H1 (cell line): ENCODE results near the gene LCA5L. TPM values are rescaled to one million over a fixed set of nuclear protein-coding genes. Genes with fewer than 3 reads are reported as not detected.

ENCODE experiments used
- CTCF ChIA-PET: fragments of 300-600 bp; sonication (Branson Sonifier 250); formaldehyde crosslinking; loops from one replicate; lab custom pipeline; 2021; ENCODE audit not compliant: partially characterized antibody; lab: Charles Lee
- POLR2A ChIA-PET: fragments of 300-600 bp; sonication (Branson Sonifier 250); formaldehyde crosslinking; loops from one replicate; lab custom pipeline; 2021; ENCODE audit warnings: inconsistent platforms; ENCODE audit not compliant: partially characterized antibody; lab: Charles Lee
- DNase-seq, 2 experiments: peaks; one replicate each; pipeline versions ENCODE4 v3.0.0 to v3.0.0-alpha.2; 2010 to 2022; ENCODE audit warnings: low spot score in 2 of 2, low read depth in 1 of 2, mixed read lengths in 1 of 2
- FAIRE-seq: peaks from 2 replicates; lab custom pipeline; 2011; peaks lifted over from hg19 to GRCh38; lab: Jason Lieb, UNC
- H2AFZ ChIP-seq: 2 replicates; pipeline ENCODE4 v1.8.1; 2012; ENCODE audit warnings: low read length, inconsistent platforms
- H2AK5ac ChIP-seq: 2 replicates; pipeline ENCODE4 v1.6.1; 2013; ENCODE audit warnings: low read depth, low read length
- H2BK120ac ChIP-seq: replicated peaks from 2 replicates; pipeline ENCODE3; 2013; ENCODE audit warnings: low read depth, low read length, inconsistent platforms
- H2BK12ac ChIP-seq: 2 replicates; pipeline ENCODE4 v1.6.1; 2013; ENCODE audit warnings: low read depth, low read length
- H2BK15ac ChIP-seq: 2 replicates; pipeline ENCODE4 v1.6.1; 2013; ENCODE audit warnings: low read length
- H2BK20ac ChIP-seq: 2 replicates; pipeline ENCODE4 v1.6.1; 2013; ENCODE audit warnings: low read length
- H2BK5ac ChIP-seq: 2 replicates; pipeline ENCODE4 v1.6.1; 2013; ENCODE audit warnings: low read depth, low read length
- H3K14ac ChIP-seq: 2 replicates; pipeline ENCODE4 v1.6.1; 2013; ENCODE audit warnings: inconsistent platforms; ENCODE audit not compliant: insufficient read length
- H3K18ac ChIP-seq: 2 replicates; pipeline ENCODE4 v1.6.1; 2013; ENCODE audit warnings: low read length; ENCODE audit errors: extremely low read depth
- H3K23ac ChIP-seq: 2 replicates; pipeline ENCODE4 v1.6.1; 2013; ENCODE audit warnings: inconsistent platforms; ENCODE audit not compliant: insufficient read length
- H3K23me2 ChIP-seq: 2 replicates; pipeline ENCODE4 v1.6.1; 2013; ENCODE audit warnings: low read depth, low read length
- H3K27ac ChIP-seq: 2 replicates; pipeline ENCODE4 v1.6.1; 2011; ENCODE audit warnings: low read depth, low read length, inconsistent platforms
- H3K27me3 ChIP-seq, 4 experiments: replicated peaks in 1 of 4; 1 replicate in 1 of 4; 2 replicates in 3 of 4; pipeline versions ENCODE4 v1.6.1 to v1.8.1; 2011 to 2013; ENCODE audit warnings: low read length in 3 of 4, mild to moderate bottlenecking in 3 of 4, inconsistent platforms in 2 of 4, mixed read lengths in 2 of 4, moderate library complexity in 1 of 4; ENCODE audit not compliant: control insufficient read depth in 3 of 4, insufficient read depth in 3 of 4; ENCODE audit errors: extremely low read depth in 1 of 4
- H3K36me3 ChIP-seq, 4 experiments: 2 replicates each; pipeline versions ENCODE4 v1.6.1 to v1.8.1; 2011 to 2013; ENCODE audit warnings: mild to moderate bottlenecking in 4 of 4, low read length in 3 of 4, moderate library complexity in 2 of 4, control low read depth in 1 of 4, inconsistent platforms in 1 of 4; ENCODE audit not compliant: insufficient read depth in 4 of 4, control insufficient read depth in 2 of 4
- H3K4ac ChIP-seq: replicated peaks from 2 replicates; pipeline ENCODE3; 2013; ENCODE audit warnings: low read length, low read depth, mixed read lengths, inconsistent platforms; ENCODE audit not compliant: insufficient read length
- H3K4me1 ChIP-seq, 4 experiments: replicated peaks in 1 of 4; 1 replicate in 1 of 4; 2 replicates in 3 of 4; pipeline versions ENCODE4 v1.6.1 to v1.8.1; 2011 to 2013; ENCODE audit warnings: low read length in 3 of 4, inconsistent platforms in 2 of 4, mixed read lengths in 1 of 4; ENCODE audit not compliant: insufficient read depth in 4 of 4, control insufficient read depth in 3 of 4
- H3K4me2 ChIP-seq, 2 experiments: 2 replicates each; pipeline versions ENCODE4 v1.6.1 to v1.8.1; 2011 to 2013; ENCODE audit warnings: low read depth in 2 of 2, low read length in 2 of 2, control low read depth in 1 of 2, inconsistent platforms in 1 of 2, mild to moderate bottlenecking in 1 of 2; ENCODE audit not compliant: insufficient read depth in 1 of 2
- H3K4me3 ChIP-seq, 4 experiments: fragments of 200-600, 300-600 bp in 1 of 4; sonication (generic), shearing (Covaris generic), sonication (Bioruptor Twin) in 1 of 4; 2 replicates each; pipeline versions ENCODE4 v1.5.1 to v1.8.1; 2011 to 2016; ENCODE audit warnings: low read length in 4 of 4, low read depth in 3 of 4, control low read depth in 2 of 4, inconsistent platforms in 2 of 4, mild to moderate bottlenecking in 2 of 4, mixed read lengths in 1 of 4, moderate library complexity in 1 of 4; ENCODE audit not compliant: insufficient read depth in 2 of 4; ENCODE audit errors: extremely low read depth in 1 of 4
- H3K56ac ChIP-seq: replicated peaks from 2 replicates; pipeline ENCODE3; 2013; ENCODE audit warnings: low read depth, mild to moderate bottlenecking, mixed read lengths, low read length, inconsistent platforms; ENCODE audit not compliant: insufficient read length
- H3K79me1 ChIP-seq: 2 replicates; pipeline ENCODE4 v1.6.1; 2013; ENCODE audit warnings: low read depth, low read length, control low read depth
- H3K79me2 ChIP-seq, 2 experiments: 2 replicates each; pipeline versions ENCODE4 v1.6.1 to v1.8.1; 2012 to 2013; ENCODE audit warnings: low read length in 2 of 2, mild to moderate bottlenecking in 2 of 2, inconsistent platforms in 1 of 2; ENCODE audit not compliant: insufficient read depth in 2 of 2, control insufficient read depth in 1 of 2
- H3K9ac ChIP-seq, 4 experiments: replicated peaks in 1 of 4; 1 replicate in 1 of 4; 2 replicates in 3 of 4; pipeline versions ENCODE4 v1.6.1 to v1.8.1; 2011 to 2013; ENCODE audit warnings: low read depth in 3 of 4, low read length in 3 of 4, control low read depth in 2 of 4, mild to moderate bottlenecking in 2 of 4, moderate library complexity in 2 of 4, inconsistent platforms in 1 of 4; ENCODE audit errors: extremely low read depth in 1 of 4
- H3K9me3 ChIP-seq, 2 experiments: 2 replicates each; pipeline versions ENCODE4 v1.6.1 to v1.8.1; 2012 to 2013; ENCODE audit warnings: mild to moderate bottlenecking in 2 of 2, moderate library complexity in 2 of 2, control low read depth in 1 of 2, inconsistent platforms in 1 of 2, low read depth in 1 of 2, low read length in 1 of 2, mixed read lengths in 1 of 2; ENCODE audit not compliant: insufficient read depth in 2 of 2
- H4K20me1 ChIP-seq, 2 experiments: replicated peaks in 1 of 2; 2 replicates each; pipeline versions ENCODE3 to v1.8.1; 2011 to 2013; ENCODE audit warnings: inconsistent platforms in 2 of 2, low read length in 2 of 2, mild to moderate bottlenecking in 1 of 2; ENCODE audit not compliant: insufficient read depth in 2 of 2, control insufficient read depth in 1 of 2
- H4K5ac ChIP-seq: 2 replicates; pipeline ENCODE4 v1.6.1; 2013; ENCODE audit warnings: low read length, low read depth, mixed read lengths, inconsistent platforms; ENCODE audit not compliant: insufficient read length
- H4K8ac ChIP-seq: 2 replicates; pipeline ENCODE4 v1.8.0; 2013; ENCODE audit warnings: mild to moderate bottlenecking, moderate library complexity, low read length, inconsistent platforms; ENCODE audit not compliant: insufficient read depth; ENCODE audit errors: extremely low read depth
- H4K91ac ChIP-seq: replicated peaks from 2 replicates; pipeline ENCODE3; 2013; ENCODE audit warnings: low read length, mixed read lengths, inconsistent platforms; ENCODE audit not compliant: insufficient read length
- WGBS, 2 experiments: shearing (Covaris generic) in 1 of 2; methylation state at CpG; one replicate each; pipeline versions ENCODE4 v1.1.6 to v1.1.7; 2013 to 2015; ENCODE audit warnings: low lambda C conversion rate in 2 of 2, mixed read lengths in 2 of 2, inconsistent platforms in 1 of 2, low coverage in 1 of 2, missing lambda C conversion rate in 1 of 2; ENCODE audit not compliant: insufficient replicate concordance in 2 of 2, insufficient coverage in 1 of 2, insufficient read length in 1 of 2; ENCODE audit errors: extremely low coverage in 1 of 2, missing lambda C conversion rate in 1 of 2; 5-methylcytosine and 5-hydroxymethylcytosine counted together
- polyA plus RNA-seq, 7 experiments: library from polyadenylated mRNA; depleted of rRNA in 3 of 7; stranded (reverse) in 5 of 7; unstranded in 2 of 7; fragments of >200 nt in 5 of 7; fragments of 200-250 nt in 2 of 7; gene quantifications; 1 replicate in 5 of 7; 2 replicates in 1 of 7; 4 replicates in 1 of 7; pipeline versions ENCODE4 v1.2.1 to v1.2.3, GENCODE V29; 2011 to 2013; ENCODE audit warnings: missing spikeins in 2 of 7, mixed read lengths in 2 of 7
- total RNA-seq: library from RNA; stranded (reverse); fragmentation: NEBNext Ultra II Directional; extraction: Animal tissue kit (Norgen Biotek cat#: 25700); gene quantifications from 2 replicates; pipeline ENCODE4 v1.2.1, GENCODE V29; 2021
- TF ChIP-seq, protein P1 (sequence below): IDR thresholded peaks from 2 replicates; pipeline ENCODE4 v1.6.1; 2011; ENCODE audit warnings: low read depth, mild to moderate bottlenecking, low read length; ENCODE audit not compliant: insufficient read depth

LCA5L gene
- total and polyA plus RNA-seq, 2 of the 8 experiments (the other 6 are each of a cell fraction or from before 2014, with no cell fraction given): 0.11 to 0.84 TPM

GRCh38 chr21:39363607-39364555 is 81.7 kb downstream of the LCA5L start:
- Histone ChIP-seq H4K20me1 (no peaks in the 10 kb centered on the region), H3K4ac (no peak overlapping the region), H3K27ac (no peak overlapping the region), H2BK120ac (no peak overlapping the region), H4K8ac (no peak overlapping the region), H2BK20ac (no peak overlapping the region), H4K5ac (no peak overlapping the region), H3K79me1 (no peaks in the 10 kb centered on the region), H3K27me3 (no peaks in the 10 kb centered on the region), H4K91ac (no peak overlapping the region), H2BK15ac (no peak overlapping the region), H3K4me1 (no peaks in the 10 kb centered on the region), H3K36me3 (no peaks in the 10 kb centered on the region), H3K23me2 (no peaks in the 10 kb centered on the region), H3K79me2 (no peaks in the 10 kb centered on the region), H2BK5ac (no peak overlapping the region), H3K23ac (no peak overlapping the region), H2AFZ (peak overlapping the region; percentile 62; the same call in 1 of the 2 replicates), H3K9me3 (no peaks in the 10 kb centered on the region), H3K18ac (no peak overlapping the region), H3K4me2 (no peak overlapping the region), H3K14ac (no peak overlapping the region), H3K4me3 (no peak overlapping the region), H2AK5ac (no peak overlapping the region), H2BK12ac (no peak overlapping the region), H3K56ac (no peak overlapping the region), H3K9ac (no peak overlapping the region; a peak in 1 of 7 replicates)
- FAIRE-seq (no peak), DNase-seq (no peak)
- TF ChIP-seq, protein P1, sequence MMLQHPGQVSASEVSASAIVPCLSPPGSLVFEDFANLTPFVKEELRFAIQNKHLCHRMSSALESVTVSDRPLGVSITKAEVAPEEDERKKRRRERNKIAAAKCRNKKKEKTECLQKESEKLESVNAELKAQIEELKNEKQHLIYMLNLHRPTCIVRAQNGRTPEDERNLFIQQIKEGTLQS: no peak
- WGBS, 2 experiments: 90% methylated on average over 6 of the region's 6 CpGs; no CpG with 5 or more reads in 1 of the 2 experiments
- CTCF ChIA-PET: interaction anchor here (1.0 to 3.2 kb wide), 4 partner anchors 10 to 78 kb away, joined by 3 to 12 read pairs (median 6); no protein-coding TSS in a partner anchor
- POLR2A ChIA-PET: interaction anchor here (0.5 to 1.6 kb wide), 4 partner anchors 14 to 23 kb away, joined by 3 to 7 read pairs (median 3); partner anchors contain the start of gene HMGN1
